SK-N-SH (cell line): Measurements from ENCODE around the gene IFNAR1.

ENCODE experiments used
- CHD2 ChIP-seq: fragments of 150-350 bp; IDR thresholded peaks from 2 replicates; pipeline ENCODE4 v1.6.1; 2018; ENCODE audit warnings: low read length; ENCODE audit not compliant: partially characterized antibody
- EP300 ChIP-seq, 2 experiments: IDR thresholded peaks; 2 replicates each; pipeline versions ENCODE4 v1.4.0 to v1.6.1; 2012; ENCODE audit warnings: borderline replicate concordance in 1 of 2, low read depth in 1 of 2, low read length in 1 of 2
- EZH2phosphoT487 ChIP-seq: fragments of 200-600 bp; sonication (generic); IDR thresholded peaks from 2 replicates; pipeline ENCODE4 v1.6.1; 2017; ENCODE audit warnings: low read depth, mixed run types, mild to moderate bottlenecking, antibody characterized with exemption, moderate library complexity, borderline replicate concordance
- GATA2 ChIP-seq: sonication (generic); formaldehyde crosslinking; IDR thresholded peaks from 2 replicates; pipeline ENCODE4 v1.5.0; 2020; ENCODE audit warnings: mild to moderate bottlenecking, missing genetic modification reagents
- JUND ChIP-seq: IDR thresholded peaks from 2 replicates; pipeline ENCODE4 v1.4.0; 2012
- NFIC ChIP-seq: IDR thresholded peaks from 2 replicates; pipeline ENCODE4 v1.4.0; 2012; ENCODE audit warnings: borderline replicate concordance
- RAD21 ChIP-seq: IDR thresholded peaks from 2 replicates; pipeline ENCODE4 v1.6.1; 2012; ENCODE audit warnings: mild to moderate bottlenecking, low read length
- RXRA ChIP-seq: IDR thresholded peaks from 2 replicates; pipeline ENCODE4 v1.4.0; 2012; ENCODE audit warnings: low read depth, mild to moderate bottlenecking, borderline replicate concordance
- SIN3A ChIP-seq: IDR thresholded peaks from 2 replicates; pipeline ENCODE4 v1.6.1; 2012; ENCODE audit warnings: low read depth, mild to moderate bottlenecking, low read length, moderate library complexity, borderline replicate concordance
- TAF1 ChIP-seq: IDR thresholded peaks from 2 replicates; pipeline ENCODE4 v1.6.1; 2012; ENCODE audit warnings: low read depth, mild to moderate bottlenecking, low read length, moderate library complexity, borderline replicate concordance
- TF ChIP-seq, protein P1 (sequence below): fragments of 200-600 bp; sonication (generic); IDR thresholded peaks from 2 replicates; pipeline ENCODE4 v1.6.1; 2017; ENCODE audit warnings: antibody characterized with exemption, mild to moderate bottlenecking, moderate library complexity
- TF ChIP-seq, protein P2 (sequence below): IDR thresholded peaks from 2 replicates; pipeline ENCODE4 v1.4.0; 2012; ENCODE audit warnings: low read depth, borderline replicate concordance
- TF ChIP-seq, protein P3 (sequence below): IDR thresholded peaks from 2 replicates; pipeline ENCODE4 v1.6.1; 2012; ENCODE audit warnings: mild to moderate bottlenecking, low read depth, low read length, moderate library complexity

DNA sequence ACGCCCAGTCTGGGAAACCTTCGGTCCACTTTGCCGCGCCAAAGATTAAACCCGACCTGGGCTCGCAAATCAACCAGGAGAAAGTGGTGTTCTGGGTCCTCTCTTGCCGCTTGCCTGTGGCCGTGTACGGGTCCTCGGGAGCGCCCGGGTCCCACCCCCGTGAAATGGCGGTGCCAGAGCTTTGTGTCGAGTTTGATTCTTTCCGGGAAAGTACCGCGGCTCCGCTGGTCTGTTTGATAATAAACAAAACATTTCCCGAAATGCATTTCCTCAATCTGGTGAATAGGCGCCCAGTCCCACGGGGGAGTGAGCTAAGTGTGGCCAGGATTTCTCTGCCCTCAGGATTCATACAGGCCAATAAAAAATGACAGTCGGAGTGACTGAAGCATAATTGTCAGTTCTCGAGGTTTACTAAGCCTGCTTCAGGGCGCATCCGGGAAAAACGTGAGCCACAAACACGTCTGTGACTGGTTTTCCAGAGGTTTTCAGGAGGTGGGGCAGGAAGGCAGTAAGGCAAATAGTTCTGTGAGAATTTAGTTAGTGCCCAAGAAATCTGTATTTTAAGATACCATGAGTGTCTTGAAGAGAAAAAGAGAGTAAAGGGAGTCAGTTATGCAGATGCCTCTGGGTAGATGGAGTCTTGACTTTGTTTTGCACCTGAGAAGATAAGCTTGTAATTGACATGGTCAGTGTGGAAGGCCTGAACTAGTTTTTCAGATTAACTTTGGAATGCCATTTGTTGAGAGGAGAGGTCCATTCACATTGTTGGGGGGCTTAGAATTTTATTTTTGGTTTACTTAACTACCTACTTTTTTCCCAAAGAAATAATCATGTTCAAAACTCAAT, 675 bp downstream of the IFNAR1 start:
- TF ChIP-seq, protein P1, sequence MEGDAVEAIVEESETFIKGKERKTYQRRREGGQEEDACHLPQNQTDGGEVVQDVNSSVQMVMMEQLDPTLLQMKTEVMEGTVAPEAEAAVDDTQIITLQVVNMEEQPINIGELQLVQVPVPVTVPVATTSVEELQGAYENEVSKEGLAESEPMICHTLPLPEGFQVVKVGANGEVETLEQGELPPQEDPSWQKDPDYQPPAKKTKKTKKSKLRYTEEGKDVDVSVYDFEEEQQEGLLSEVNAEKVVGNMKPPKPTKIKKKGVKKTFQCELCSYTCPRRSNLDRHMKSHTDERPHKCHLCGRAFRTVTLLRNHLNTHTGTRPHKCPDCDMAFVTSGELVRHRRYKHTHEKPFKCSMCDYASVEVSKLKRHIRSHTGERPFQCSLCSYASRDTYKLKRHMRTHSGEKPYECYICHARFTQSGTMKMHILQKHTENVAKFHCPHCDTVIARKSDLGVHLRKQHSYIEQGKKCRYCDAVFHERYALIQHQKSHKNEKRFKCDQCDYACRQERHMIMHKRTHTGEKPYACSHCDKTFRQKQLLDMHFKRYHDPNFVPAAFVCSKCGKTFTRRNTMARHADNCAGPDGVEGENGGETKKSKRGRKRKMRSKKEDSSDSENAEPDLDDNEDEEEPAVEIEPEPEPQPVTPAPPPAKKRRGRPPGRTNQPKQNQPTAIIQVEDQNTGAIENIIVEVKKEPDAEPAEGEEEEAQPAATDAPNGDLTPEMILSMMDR, result 0 out of 2 replicates have a peak, but pooled peaks have one; percentile 2
- no peak; the same call in 1 of the 2 replicates for TF ChIP-seq TAF1
- no peak for TF ChIP-seq CHD2
- TF ChIP-seq, protein P2, sequence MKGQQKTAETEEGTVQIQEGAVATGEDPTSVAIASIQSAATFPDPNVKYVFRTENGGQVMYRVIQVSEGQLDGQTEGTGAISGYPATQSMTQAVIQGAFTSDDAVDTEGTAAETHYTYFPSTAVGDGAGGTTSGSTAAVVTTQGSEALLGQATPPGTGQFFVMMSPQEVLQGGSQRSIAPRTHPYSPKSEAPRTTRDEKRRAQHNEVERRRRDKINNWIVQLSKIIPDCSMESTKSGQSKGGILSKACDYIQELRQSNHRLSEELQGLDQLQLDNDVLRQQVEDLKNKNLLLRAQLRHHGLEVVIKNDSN, result no peak
- TF ChIP-seq JUND, result no peak
- TF ChIP-seq RXRA, result no peak
- no peak for TF ChIP-seq EP300 (IDR thresholded peaks at IDR 0.05; ENCODE audit: borderline replicate concordance in 1 of 2, low read depth in 1 of 2, low read length in 1 of 2)
- TF ChIP-seq GATA2, result no peak
- TF ChIP-seq, protein P3, sequence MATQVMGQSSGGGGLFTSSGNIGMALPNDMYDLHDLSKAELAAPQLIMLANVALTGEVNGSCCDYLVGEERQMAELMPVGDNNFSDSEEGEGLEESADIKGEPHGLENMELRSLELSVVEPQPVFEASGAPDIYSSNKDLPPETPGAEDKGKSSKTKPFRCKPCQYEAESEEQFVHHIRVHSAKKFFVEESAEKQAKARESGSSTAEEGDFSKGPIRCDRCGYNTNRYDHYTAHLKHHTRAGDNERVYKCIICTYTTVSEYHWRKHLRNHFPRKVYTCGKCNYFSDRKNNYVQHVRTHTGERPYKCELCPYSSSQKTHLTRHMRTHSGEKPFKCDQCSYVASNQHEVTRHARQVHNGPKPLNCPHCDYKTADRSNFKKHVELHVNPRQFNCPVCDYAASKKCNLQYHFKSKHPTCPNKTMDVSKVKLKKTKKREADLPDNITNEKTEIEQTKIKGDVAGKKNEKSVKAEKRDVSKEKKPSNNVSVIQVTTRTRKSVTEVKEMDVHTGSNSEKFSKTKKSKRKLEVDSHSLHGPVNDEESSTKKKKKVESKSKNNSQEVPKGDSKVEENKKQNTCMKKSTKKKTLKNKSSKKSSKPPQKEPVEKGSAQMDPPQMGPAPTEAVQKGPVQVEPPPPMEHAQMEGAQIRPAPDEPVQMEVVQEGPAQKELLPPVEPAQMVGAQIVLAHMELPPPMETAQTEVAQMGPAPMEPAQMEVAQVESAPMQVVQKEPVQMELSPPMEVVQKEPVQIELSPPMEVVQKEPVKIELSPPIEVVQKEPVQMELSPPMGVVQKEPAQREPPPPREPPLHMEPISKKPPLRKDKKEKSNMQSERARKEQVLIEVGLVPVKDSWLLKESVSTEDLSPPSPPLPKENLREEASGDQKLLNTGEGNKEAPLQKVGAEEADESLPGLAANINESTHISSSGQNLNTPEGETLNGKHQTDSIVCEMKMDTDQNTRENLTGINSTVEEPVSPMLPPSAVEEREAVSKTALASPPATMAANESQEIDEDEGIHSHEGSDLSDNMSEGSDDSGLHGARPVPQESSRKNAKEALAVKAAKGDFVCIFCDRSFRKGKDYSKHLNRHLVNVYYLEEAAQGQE, result no peak
- TF ChIP-seq EZH2phosphoT487, result no peak
- no peak for TF ChIP-seq NFIC
- no peak for TF ChIP-seq RAD21
- no peak; the same call in 1 of the 2 replicates for TF ChIP-seq SIN3A
